T-helper 2 cell treated with Interferon-gamma antibody and Interleukin-4, amounts not matched to agents 100 ng/mL and 5 ng/mL, for 36 hours (primary cell): ENCODE measurements around the gene HOXB6. TPM values are rescaled to one million over a fixed set of nuclear protein-coding genes. Genes with fewer than 3 reads are reported as not detected.

Experiments
- intact Hi-C: fragments of 100-400 bp; cut with micrococcal nuclease; formaldehyde crosslinking; loops from one replicate; pipeline ENCODE4 v1.15.1; 2023
- total RNA-seq: library from RNA; stranded (reverse); gene quantifications from 2 replicates; pipeline ENCODE4 v1.2.3, GENCODE V29; 2022

Gene HOXB6
- total RNA-seq, 1 donor from 2014 or later, result not detected

- intact Hi-C loops, result loop anchor here (5.0 to 10.0 kb wide), 2 partner anchors 116 to 384 kb away; partner anchors contain the start of genes HOXB13 and IGF2BP1
These were observed 6.4 kb upstream of the HOXB6 start for GRCh38 chr17:48611213-48611612.

GRCh38 chr17:48610282-48611211 is 5.8 kb upstream of the HOXB6 start, which contains the start of gene HOXB7:
Gene HOXB7, minus strand, starts transcription at chr17:48611017. Its CDS starts 99 bp downstream, at chr17:48610918.
- intact Hi-C loops, result loop anchor here (5.0 to 10.0 kb wide), 2 partner anchors 117 to 384 kb away; partner anchors contain the start of genes HOXB13 and IGF2BP1

- intact Hi-C loops, result loop anchor here (5.0 to 10.0 kb wide), 2 partner anchors 117 to 385 kb away; partner anchors contain the start of genes HOXB13 and IGF2BP1
These were observed 5.0 kb upstream of the HOXB6 start for GRCh38 chr17:48609759-48610281.

- intact Hi-C loops, result no loop called here
These were observed 4.2 kb upstream of the HOXB6 start for GRCh38 chr17:48609033-48609432.

- intact Hi-C loops, result no loop called here
These were observed 3.7 kb upstream of the HOXB6 start for GRCh38 chr17:48608494-48608834.

GRCh38 chr17:48606892-48607614 is 2.3 kb upstream of the HOXB6 start:
- intact Hi-C loops, result no loop called here

GRCh38 chr17:48605991-48606891 is 1.5 kb upstream of the HOXB6 start:
- intact Hi-C loops, result no loop called here

- intact Hi-C loops, result no loop called here
These were observed 678 bp upstream of the HOXB6 start for GRCh38 chr17:48605409-48605919.

- intact Hi-C loops, result no loop called here
These were observed 622 bp downstream of the HOXB6 start for GRCh38 chr17:48603959-48604769.

- intact Hi-C loops, result no loop called here
These were observed 3.0 kb downstream of the HOXB6 start for GRCh38 chr17:48601539-48602425.

- intact Hi-C loops, result no loop called here
These were observed 3.6 kb downstream of the HOXB6 start for GRCh38 chr17:48601207-48601538.

- intact Hi-C loops, result no loop called here
These were observed 4.3 kb downstream of the HOXB6 start for GRCh38 chr17:48600244-48601098.

GRCh38 chr17:48599354-48599753 is 5.4 kb downstream of the HOXB6 start:
- intact Hi-C loops, result loop anchor here (10.0 kb wide), 2 partner anchors 295 to 445 kb away; no protein-coding TSS in a partner anchor

- intact Hi-C loops, result loop anchor here (10.0 kb wide), 2 partner anchors 294 to 444 kb away; no protein-coding TSS in a partner anchor
These were observed 6.0 kb downstream of the HOXB6 start for GRCh38 chr17:48598736-48599135.

GRCh38 chr17:48597778-48598631 is 6.8 kb downstream of the HOXB6 start:
- intact Hi-C loops, result loop anchor here (2.0 to 10.0 kb wide), 3 partner anchors 15 to 443 kb away; no protein-coding TSS in a partner anchor

- intact Hi-C loops, result loop anchor here (2.0 to 10.0 kb wide), 3 partner anchors 15 to 443 kb away; no protein-coding TSS in a partner anchor
These were observed 7.3 kb downstream of the HOXB6 start for GRCh38 chr17:48597528-48597777.
